Mammary epithelial cell (primary cell): ENCODE data around the gene SHH.

ENCODE experiments used
- EZH2 ChIP-seq: IDR thresholded peaks from 2 replicates; pipeline ENCODE4 v1.6.1; 2012; ENCODE audit warnings: low read length, inconsistent platforms, borderline replicate concordance
- TF ChIP-seq, protein P1 (sequence below), 2 donors: IDR thresholded peaks in 1 of 2; conservative IDR thresholded peaks in 1 of 2; 2 replicates each; pipeline ENCODE4 v1.5.1; 2011 to 2012; ENCODE audit warnings: inconsistent platforms in 2 of 2, low read length in 2 of 2, mild to moderate bottlenecking in 2 of 2, control low read depth in 1 of 2, low read depth in 1 of 2; ENCODE audit not compliant: insufficient read depth in 1 of 2; ENCODE audit errors: extremely low read depth in 1 of 2

DNA sequence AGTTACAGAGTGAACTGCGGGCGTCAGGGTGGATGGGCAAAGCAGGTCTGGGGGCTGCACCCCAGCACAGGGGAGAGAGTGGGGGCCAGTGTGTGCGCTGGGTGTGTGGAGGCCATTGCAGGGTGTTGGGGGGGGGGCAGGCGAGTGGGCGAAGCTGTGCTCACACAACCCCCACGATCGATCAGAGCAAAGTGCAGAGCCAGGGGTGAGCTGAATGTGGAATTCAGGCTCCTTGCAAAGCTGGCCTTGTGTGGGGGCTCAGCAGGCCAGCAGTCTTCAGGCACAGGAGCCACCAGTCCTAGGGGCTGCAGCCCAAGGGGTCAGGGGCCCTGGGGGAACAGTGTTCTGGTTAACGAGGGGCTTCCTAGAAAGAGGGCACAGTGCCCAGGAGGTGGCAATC lies 862 bp upstream of the SHH start:
- TF ChIP-seq, protein P1, sequence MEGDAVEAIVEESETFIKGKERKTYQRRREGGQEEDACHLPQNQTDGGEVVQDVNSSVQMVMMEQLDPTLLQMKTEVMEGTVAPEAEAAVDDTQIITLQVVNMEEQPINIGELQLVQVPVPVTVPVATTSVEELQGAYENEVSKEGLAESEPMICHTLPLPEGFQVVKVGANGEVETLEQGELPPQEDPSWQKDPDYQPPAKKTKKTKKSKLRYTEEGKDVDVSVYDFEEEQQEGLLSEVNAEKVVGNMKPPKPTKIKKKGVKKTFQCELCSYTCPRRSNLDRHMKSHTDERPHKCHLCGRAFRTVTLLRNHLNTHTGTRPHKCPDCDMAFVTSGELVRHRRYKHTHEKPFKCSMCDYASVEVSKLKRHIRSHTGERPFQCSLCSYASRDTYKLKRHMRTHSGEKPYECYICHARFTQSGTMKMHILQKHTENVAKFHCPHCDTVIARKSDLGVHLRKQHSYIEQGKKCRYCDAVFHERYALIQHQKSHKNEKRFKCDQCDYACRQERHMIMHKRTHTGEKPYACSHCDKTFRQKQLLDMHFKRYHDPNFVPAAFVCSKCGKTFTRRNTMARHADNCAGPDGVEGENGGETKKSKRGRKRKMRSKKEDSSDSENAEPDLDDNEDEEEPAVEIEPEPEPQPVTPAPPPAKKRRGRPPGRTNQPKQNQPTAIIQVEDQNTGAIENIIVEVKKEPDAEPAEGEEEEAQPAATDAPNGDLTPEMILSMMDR (conservative IDR thresholded peaks at IDR 0.05 in 1 of 2, IDR thresholded peaks at IDR 0.05 in 1 of 2; ENCODE audit: extremely low read depth in 1 of 2, insufficient read depth in 1 of 2, low read depth in 1 of 2, low read length in 2 of 2): no peak
- TF ChIP-seq EZH2: no peak
